ENCODE measurements around the gene GMPPA. TPM values are rescaled to one million over a fixed set of nuclear protein-coding genes. Genes with fewer than 3 reads are reported as not detected.

Gene GMPPA
- total and polyA plus RNA-seq, 9 of the 15 experiments (the other 6 are each of a cell fraction or from before 2014, with no cell fraction given) = 7.0 to 101 (median 66.7) TPM

GRCh38 chr2:219512524-219513216 is 14.0 kb downstream of the GMPPA start (continued):
- TF ChIP-seq GMEB1 (CRISPR knock-in tag; IDR thresholded peaks at IDR 0.05) = no peak
- TF ChIP-seq ZHX1 (conservative IDR thresholded peaks at IDR 0.05; ENCODE audit: low read length) = no peak
- TF ChIP-seq CHD2 (IDR thresholded peaks at IDR 0.05; ENCODE audit: low read depth, low read length) = no peak
- TF ChIP-seq, protein P1, sequence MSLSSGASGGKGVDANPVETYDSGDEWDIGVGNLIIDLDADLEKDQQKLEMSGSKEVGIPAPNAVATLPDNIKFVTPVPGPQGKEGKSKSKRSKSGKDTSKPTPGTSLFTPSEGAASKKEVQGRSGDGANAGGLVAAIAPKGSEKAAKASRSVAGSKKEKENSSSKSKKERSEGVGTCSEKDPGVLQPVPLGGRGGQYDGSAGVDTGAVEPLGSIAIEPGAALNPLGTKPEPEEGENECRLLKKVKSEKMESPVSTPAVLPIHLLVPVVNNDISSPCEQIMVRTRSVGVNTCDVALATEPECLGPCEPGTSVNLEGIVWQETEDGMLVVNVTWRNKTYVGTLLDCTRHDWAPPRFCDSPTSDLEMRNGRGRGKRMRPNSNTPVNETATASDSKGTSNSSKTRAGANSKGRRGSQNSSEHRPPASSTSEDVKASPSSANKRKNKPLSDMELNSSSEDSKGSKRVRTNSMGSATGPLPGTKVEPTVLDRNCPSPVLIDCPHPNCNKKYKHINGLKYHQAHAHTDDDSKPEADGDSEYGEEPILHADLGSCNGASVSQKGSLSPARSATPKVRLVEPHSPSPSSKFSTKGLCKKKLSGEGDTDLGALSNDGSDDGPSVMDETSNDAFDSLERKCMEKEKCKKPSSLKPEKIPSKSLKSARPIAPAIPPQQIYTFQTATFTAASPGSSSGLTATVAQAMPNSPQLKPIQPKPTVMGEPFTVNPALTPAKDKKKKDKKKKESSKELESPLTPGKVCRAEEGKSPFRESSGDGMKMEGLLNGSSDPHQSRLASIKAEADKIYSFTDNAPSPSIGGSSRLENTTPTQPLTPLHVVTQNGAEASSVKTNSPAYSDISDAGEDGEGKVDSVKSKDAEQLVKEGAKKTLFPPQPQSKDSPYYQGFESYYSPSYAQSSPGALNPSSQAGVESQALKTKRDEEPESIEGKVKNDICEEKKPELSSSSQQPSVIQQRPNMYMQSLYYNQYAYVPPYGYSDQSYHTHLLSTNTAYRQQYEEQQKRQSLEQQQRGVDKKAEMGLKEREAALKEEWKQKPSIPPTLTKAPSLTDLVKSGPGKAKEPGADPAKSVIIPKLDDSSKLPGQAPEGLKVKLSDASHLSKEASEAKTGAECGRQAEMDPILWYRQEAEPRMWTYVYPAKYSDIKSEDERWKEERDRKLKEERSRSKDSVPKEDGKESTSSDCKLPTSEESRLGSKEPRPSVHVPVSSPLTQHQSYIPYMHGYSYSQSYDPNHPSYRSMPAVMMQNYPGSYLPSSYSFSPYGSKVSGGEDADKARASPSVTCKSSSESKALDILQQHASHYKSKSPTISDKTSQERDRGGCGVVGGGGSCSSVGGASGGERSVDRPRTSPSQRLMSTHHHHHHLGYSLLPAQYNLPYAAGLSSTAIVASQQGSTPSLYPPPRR (CRISPR knock-in tag; IDR thresholded peaks at IDR 0.05; ENCODE audit: borderline replicate concordance) = no peak
- TF ChIP-seq HIVEP1 (CRISPR knock-in tag; IDR thresholded peaks at IDR 0.05) = no peak
- TF ChIP-seq THRAP3 (IDR thresholded peaks at IDR 0.05; ENCODE audit: borderline replicate concordance) = no peak
- no peak for TF ChIP-seq NFIC (IDR thresholded peaks at IDR 0.05)
- TF ChIP-seq ADNP (tag; IDR thresholded peaks at IDR 0.05) = no peak
- TF ChIP-seq CBX8 (IDR thresholded peaks at IDR 0.05; ENCODE audit: borderline replicate concordance, extremely low read depth, low read depth, low read length, poor library complexity, severe bottlenecking) = no peak
- TF ChIP-seq AFF4 (CRISPR knock-in tag; IDR thresholded peaks at IDR 0.05) = no peak

Measured in K562 (cell line).